ENCODE measurements around the gene CDC37L1.
A peak's percentile ranks its signal among the peaks of the same experiment; 100 is the strongest.

CDC37L1 gene

GRCh38 chr9:4732890-4733289 lies 53.5 kb downstream of the CDC37L1 start:
- POLR2A ChIA-PET (ENCODE audit: low non-redundant PET): no interaction called here

GRCh38 chr9:4734150-4734549 lies 54.8 kb downstream of the CDC37L1 start:
- H3K27ac ChIP-seq: no peak overlapping the region
- CTCF ChIA-PET: no interaction called here

More at GRCh38 chr9:4732890-4733289, 53.5 kb downstream of the CDC37L1 start:
- H3K27ac ChIP-seq: no peak overlapping the region
- no peak for TF ChIP-seq CTCF (conservative IDR thresholded peaks at IDR 0.05; ENCODE audit: low read depth)
- DNase-seq (ENCODE audit: low spot score): no peak
- CTCF ChIA-PET: no interaction called here

GRCh38 chr9:4738866-4739586 lies 59.7 kb downstream of the CDC37L1 start:
- ChIA-PET POLR2A (ENCODE audit: low non-redundant PET) (interaction anchor here (0.6 kb wide), 1 partner anchor 177 kb away, joined by 15 read pairs; no protein-coding TSS in a partner anchor), CTCF (interaction anchor here (0.7 kb wide), 1 partner anchor 720 kb away, joined by 5 read pairs; no protein-coding TSS in a partner anchor)
- H3K27ac ChIP-seq: peak overlapping the region; percentile 71
- DNase-seq (ENCODE audit: low spot score): no peak
- no peak for TF ChIP-seq CTCF (conservative IDR thresholded peaks at IDR 0.05; ENCODE audit: low read depth)

More at GRCh38 chr9:4734150-4734549, 54.8 kb downstream of the CDC37L1 start:
- TF ChIP-seq CTCF (conservative IDR thresholded peaks at IDR 0.05; ENCODE audit: low read depth): no peak
- POLR2A ChIA-PET (ENCODE audit: low non-redundant PET): no interaction called here
- no peak for DNase-seq (ENCODE audit: low spot score)

- H3K27ac ChIP-seq: peak overlapping the region; percentile 93
Measured at GRCh38 chr9:4739587-4740387, 60.4 kb downstream of the CDC37L1 start.

GRCh38 chr9:4740388-4740637 lies 60.9 kb downstream of the CDC37L1 start:
- CTCF ChIA-PET: interaction anchor here (0.7 to 0.9 kb wide), 2 partner anchors 36 to 52 kb away, joined by 4 read pairs; no protein-coding TSS in a partner anchor
- TF ChIP-seq CTCF (conservative IDR thresholded peaks at IDR 0.05; ENCODE audit: low read depth): no peak
- no peak for DNase-seq (ENCODE audit: low spot score)
- POLR2A ChIA-PET (ENCODE audit: low non-redundant PET): interaction anchor here (0.5 to 0.6 kb wide), 2 partner anchors 104 to 1214 kb away, joined by 3 read pairs; no protein-coding TSS in a partner anchor
- H3K27ac ChIP-seq: peak overlapping the region; percentile 93

More at GRCh38 chr9:4739587-4740387, 60.4 kb downstream of the CDC37L1 start:
- ChIA-PET POLR2A (ENCODE audit: low non-redundant PET) (interaction anchor here (0.5 to 0.6 kb wide), 2 partner anchors 105 to 1213 kb away, joined by 3 read pairs; no protein-coding TSS in a partner anchor), CTCF (interaction anchor here (0.7 to 0.9 kb wide), 3 partner anchors 37 to 720 kb away, joined by 4 to 5 read pairs (median 4); no protein-coding TSS in a partner anchor)
- no peak for TF ChIP-seq CTCF (conservative IDR thresholded peaks at IDR 0.05; ENCODE audit: low read depth)
- no peak for DNase-seq (ENCODE audit: low spot score)

- POLR2A ChIA-PET (ENCODE audit: low non-redundant PET): interaction anchor here (0.5 to 0.6 kb wide), 2 partner anchors 104 to 1214 kb away, joined by 3 read pairs; no protein-coding TSS in a partner anchor
- CTCF ChIA-PET: interaction anchor here (0.5 to 0.9 kb wide), 4 partner anchors 9 to 67 kb away, joined by 3 to 5 read pairs (median 4); no protein-coding TSS in a partner anchor
Measured at GRCh38 chr9:4740638-4741364, 61.4 kb downstream of the CDC37L1 start, which contains the start of gene AK3. AK3 (minus strand) TSS chr9:4741202; CDS start chr9:4741087, 115 bp downstream.

More at GRCh38 chr9:4740638-4741364, 61.4 kb downstream of the CDC37L1 start, which contains the start of gene AK3:
- TF ChIP-seq CTCF (conservative IDR thresholded peaks at IDR 0.05; ENCODE audit: low read depth): no peak
- peak; percentile 77 for DNase-seq (ENCODE audit: low spot score)
- peak within 1 kb of the TSS; percentile 93 for H3K27ac ChIP-seq
